Progenitor cell of endocrine pancreas (in vitro differentiated cells): ENCODE results near the gene POLN. TPM values are rescaled to one million over a fixed set of nuclear protein-coding genes. Genes with fewer than 3 reads are reported as not detected.

Experiments used
- DNase-seq: peaks from one replicate; pipeline ENCODE4 v3.0.0; 2021; ENCODE audit warnings: low spot score; ENCODE audit not compliant: unreplicated experiment
- H3K27ac Mint-ChIP-seq: 2 replicates; pipeline ENCODE4 v1.8.0; 2021; ENCODE audit warnings: mild to moderate bottlenecking, moderate library complexity, mixed read lengths
- H3K27me3 Mint-ChIP-seq: 2 replicates; pipeline ENCODE4 v1.8.0; 2021; ENCODE audit warnings: mixed read lengths
- H3K36me3 Mint-ChIP-seq: 2 replicates; pipeline ENCODE4 v1.8.0; 2022; ENCODE audit warnings: mixed read lengths; ENCODE audit not compliant: insufficient read depth
- H3K4me1 Mint-ChIP-seq: 2 replicates; pipeline ENCODE4 v1.8.0; 2021; ENCODE audit warnings: low read depth, mixed read lengths
- H3K4me3 Mint-ChIP-seq: 2 replicates; pipeline ENCODE4 v1.8.0; 2021; ENCODE audit warnings: low read depth, mild to moderate bottlenecking, moderate library complexity, mixed read lengths
- H3K9me3 Mint-ChIP-seq: 2 replicates; pipeline ENCODE4 v1.8.0; 2021; ENCODE audit warnings: low read depth, mixed read lengths
- CTCF ChIP-seq: fragments of 200-600 bp; sonication (generic); IDR thresholded peaks from one replicate; pipeline ENCODE4 v1.5.0; 2021; ENCODE audit warnings: antibody characterized with exemption, mild to moderate bottlenecking; ENCODE audit not compliant: unreplicated experiment
- total RNA-seq: library from RNA; stranded (reverse); gene quantifications from 2 replicates; pipeline ENCODE4 v1.2.1, GENCODE V29; 2021

Gene POLN
- total RNA-seq, 1 donor from 2014 or later = 5.9 TPM

DNA sequence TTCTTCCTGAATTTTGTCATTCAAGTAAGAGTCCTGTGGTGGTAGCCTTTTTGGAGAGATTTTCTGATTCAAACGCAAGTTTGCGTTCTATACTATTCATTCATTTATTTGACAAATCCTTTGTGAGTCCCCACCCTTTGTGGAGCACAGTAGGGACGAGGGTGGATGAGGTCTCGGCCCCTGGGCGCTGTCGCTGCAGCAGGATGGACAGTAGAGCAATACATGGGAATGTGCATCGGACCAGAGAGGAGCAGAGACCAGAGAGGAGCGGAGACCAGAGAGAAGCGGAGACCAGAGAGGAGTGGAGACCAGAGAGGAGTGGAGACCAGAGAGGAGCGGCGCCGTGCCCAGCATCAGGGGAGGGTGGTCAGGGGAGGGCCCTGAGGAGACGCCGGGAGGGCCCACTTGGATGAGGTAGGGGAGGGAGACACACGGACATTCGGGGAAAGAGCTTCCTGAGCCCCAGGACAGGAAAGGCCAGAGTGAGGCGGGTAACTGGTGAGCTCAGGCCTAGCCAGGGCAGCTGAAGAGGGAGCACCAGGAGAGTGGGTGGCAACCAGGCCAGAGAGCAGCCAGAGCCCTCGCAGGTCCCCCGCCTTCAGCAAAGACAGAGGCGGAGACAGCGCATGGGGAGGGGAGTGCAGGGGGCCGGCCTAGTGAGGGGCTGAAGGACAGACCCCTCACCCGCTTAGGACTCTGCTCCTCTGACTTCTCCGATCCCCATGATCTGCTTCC lies 115.4 kb downstream of the POLN start:
- H3K27ac Mint-ChIP-seq = no peak overlapping the region
- TF ChIP-seq CTCF = no peak
- DNase-seq = no peak
- peaks cover 2% of the 10 kb centered on the region for H3K9me3 Mint-ChIP-seq
- H3K27me3 Mint-ChIP-seq = no peaks in the 10 kb centered on the region
- H3K36me3 Mint-ChIP-seq = no peaks in the 10 kb centered on the region
- no peak overlapping the region for H3K4me3 Mint-ChIP-seq
- no peaks in the 10 kb centered on the region for H3K4me1 Mint-ChIP-seq

GRCh38 chr4:2125831-2126230 lies 116.1 kb downstream of the POLN start:
- TF ChIP-seq CTCF = no peak
- no peaks in the 10 kb centered on the region for H3K9me3 Mint-ChIP-seq
- no peak overlapping the region for H3K4me3 Mint-ChIP-seq
- DNase-seq = no peak
- no peaks in the 10 kb centered on the region for H3K36me3 Mint-ChIP-seq
- no peaks in the 10 kb centered on the region for H3K4me1 Mint-ChIP-seq
- no peaks in the 10 kb centered on the region for H3K27me3 Mint-ChIP-seq
- no peak overlapping the region for H3K27ac Mint-ChIP-seq

DNA sequence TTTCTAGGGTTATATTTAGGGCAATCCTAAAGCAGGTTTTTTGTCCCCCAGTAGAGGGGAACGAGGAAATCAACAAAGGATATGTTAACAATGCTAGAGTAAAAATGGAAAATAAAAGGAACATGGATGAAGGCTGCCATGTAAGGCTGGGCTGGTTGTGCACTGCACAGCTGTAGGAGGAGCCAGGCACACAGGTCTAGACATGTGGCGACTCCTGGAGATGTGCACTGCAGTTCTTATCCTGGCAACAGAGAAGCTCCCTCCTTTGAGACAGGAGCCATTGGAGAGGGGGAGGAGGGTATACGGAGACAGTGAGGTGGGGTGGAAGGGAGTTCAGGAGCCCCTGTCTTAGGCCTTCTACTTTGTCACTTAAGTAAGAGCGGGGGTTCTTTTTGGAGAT lies 116.9 kb downstream of the POLN start:
- DNase-seq = no peak
- H3K9me3 Mint-ChIP-seq = no peaks in the 10 kb centered on the region
- no peaks in the 10 kb centered on the region for H3K4me1 Mint-ChIP-seq
- H3K36me3 Mint-ChIP-seq = no peaks in the 10 kb centered on the region
- no peak overlapping the region for H3K4me3 Mint-ChIP-seq
- TF ChIP-seq CTCF = no peak
- H3K27me3 Mint-ChIP-seq = no peaks in the 10 kb centered on the region
- no peak overlapping the region for H3K27ac Mint-ChIP-seq

DNA sequence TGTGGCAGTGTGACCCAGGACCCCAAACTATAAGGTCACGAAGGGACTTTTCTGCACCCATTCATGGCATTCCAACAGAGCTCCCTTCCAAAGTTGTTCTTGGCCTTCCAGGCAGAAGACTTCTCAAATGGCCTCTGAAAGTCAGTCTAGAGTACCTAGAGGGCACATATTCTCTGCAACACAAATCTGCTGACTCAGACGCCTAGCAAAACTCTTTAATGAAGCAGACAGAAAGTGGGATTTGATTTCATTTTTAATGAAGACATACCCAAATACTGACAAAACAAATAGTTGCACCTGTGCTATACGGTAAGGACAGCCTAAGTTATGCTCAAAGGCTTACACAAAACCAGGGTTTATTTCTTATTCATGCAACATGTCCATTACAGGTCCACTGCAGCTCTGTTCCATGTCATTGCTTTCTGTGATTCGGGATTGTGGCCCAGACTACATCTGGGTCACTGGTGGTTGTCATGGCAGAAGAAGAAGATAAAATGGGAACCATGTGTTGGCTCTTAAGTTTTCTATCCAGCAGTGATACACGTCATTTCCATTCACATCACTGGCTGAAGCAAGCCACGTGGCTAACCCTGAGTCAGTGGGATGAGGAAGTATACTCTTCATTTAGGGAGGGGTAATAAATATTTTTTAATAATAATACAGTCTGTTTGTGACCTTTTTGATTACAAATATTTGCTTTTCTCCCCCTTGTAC lies 125.1 kb downstream of the POLN start:
- no peaks in the 10 kb centered on the region for H3K4me1 Mint-ChIP-seq
- H3K27me3 Mint-ChIP-seq = no peaks in the 10 kb centered on the region
- H3K4me3 Mint-ChIP-seq = no peak overlapping the region
- H3K9me3 Mint-ChIP-seq = no peaks in the 10 kb centered on the region
- DNase-seq = no peak
- H3K36me3 Mint-ChIP-seq = no peaks in the 10 kb centered on the region
- no peak overlapping the region for H3K27ac Mint-ChIP-seq
- no peak for TF ChIP-seq CTCF

- Mint-ChIP-seq H3K36me3 (peaks cover 2% of the 10 kb centered on the region), H3K4me3 (no peak overlapping the region), H3K27ac (no peak overlapping the region), H3K27me3 (no peaks in the 10 kb centered on the region), H3K9me3 (peaks cover 16% of the 10 kb centered on the region), H3K4me1 (no peaks in the 10 kb centered on the region)
- TF ChIP-seq CTCF = no peak
- DNase-seq = no peak
These were observed 136.4 kb downstream of the POLN start for GRCh38 chr4:2105559-2105958.
